HG03045 (cell line): ENCODE data around the gene ENGASE.

Source experiments
- ATAC-seq: cut with Tn5 transposase; IDR thresholded peaks from one replicate; pipeline ENCODE4 v1.9.1; 2021; ENCODE audit warnings: mild to moderate bottlenecking, moderate library complexity; ENCODE audit not compliant: unreplicated experiment

The ENGASE gene

GRCh38 chr17:79113699-79114457 lies 39.3 kb downstream of the ENGASE start:
- no peak for ATAC-seq

- no peak for ATAC-seq
Measured at GRCh38 chr17:79114458-79115301, 40.1 kb downstream of the ENGASE start.

DNA sequence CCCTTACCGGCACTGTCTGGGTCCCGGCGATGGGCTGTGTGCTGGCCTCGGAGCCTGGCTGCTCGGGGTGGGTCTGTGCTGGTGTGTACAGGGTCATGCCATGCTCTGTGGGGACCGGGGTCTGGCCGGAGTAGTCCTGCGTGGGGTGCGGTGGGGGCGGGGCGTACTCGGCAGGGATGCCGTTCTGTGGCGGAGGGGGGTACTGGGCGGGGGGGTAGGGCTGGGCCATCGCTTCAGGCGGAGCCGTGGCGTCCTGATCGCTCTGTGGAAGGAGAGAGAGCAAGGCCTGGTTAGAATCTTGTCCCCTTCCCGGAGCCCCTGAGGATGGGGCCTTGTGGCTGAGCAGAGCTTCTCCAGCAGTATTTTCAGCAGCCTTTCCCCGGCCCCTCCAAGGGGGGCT lies 40.9 kb downstream of the ENGASE start:
- no peak for ATAC-seq

- ATAC-seq: no peak
Measured at GRCh38 chr17:79116575-79117368, 42.1 kb downstream of the ENGASE start.

GRCh38 chr17:79117905-79118487 lies 43.4 kb downstream of the ENGASE start:
- no peak for ATAC-seq

- ATAC-seq: no peak
Measured at GRCh38 chr17:79118924-79119323, 44.3 kb downstream of the ENGASE start.

DNA sequence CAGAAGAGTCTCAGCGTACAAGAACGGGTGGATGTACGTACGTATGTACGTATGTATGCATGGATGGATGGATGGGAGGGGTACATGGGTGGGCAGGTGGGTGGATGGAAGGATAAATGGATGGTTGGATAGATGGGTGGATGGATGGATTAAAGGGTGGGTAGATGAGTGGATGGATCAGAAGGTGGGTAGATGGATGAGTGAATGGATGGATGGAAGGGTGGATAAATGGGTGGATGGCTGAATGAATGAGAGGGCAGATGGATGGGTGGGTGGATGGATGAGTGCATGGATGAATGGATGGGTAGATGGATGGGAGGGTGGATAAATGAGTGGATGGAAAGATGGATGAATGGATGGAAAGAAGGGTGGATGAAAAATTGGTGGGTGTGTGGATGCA lies 45.6 kb downstream of the ENGASE start:
- no peak for ATAC-seq

DNA sequence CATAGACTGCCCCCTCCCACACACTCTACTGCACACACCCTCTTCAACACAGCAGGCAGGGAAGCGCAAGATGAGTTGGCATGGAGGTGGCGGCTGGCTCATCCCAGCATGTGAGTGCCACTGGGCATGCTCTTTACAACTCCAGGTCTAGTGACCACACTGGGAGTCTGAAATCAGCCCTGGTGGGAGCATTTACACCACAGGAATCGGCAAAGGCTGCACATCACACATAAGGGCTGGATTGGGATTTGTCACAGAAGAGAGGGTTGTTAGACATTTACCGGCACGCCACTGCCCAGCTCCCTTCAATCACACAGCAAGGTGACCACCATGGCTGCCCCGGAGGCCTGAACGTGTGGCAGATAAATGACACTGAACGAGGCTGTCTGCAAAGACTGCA lies 49.4 kb downstream of the ENGASE start:
- no peak for ATAC-seq

DNA sequence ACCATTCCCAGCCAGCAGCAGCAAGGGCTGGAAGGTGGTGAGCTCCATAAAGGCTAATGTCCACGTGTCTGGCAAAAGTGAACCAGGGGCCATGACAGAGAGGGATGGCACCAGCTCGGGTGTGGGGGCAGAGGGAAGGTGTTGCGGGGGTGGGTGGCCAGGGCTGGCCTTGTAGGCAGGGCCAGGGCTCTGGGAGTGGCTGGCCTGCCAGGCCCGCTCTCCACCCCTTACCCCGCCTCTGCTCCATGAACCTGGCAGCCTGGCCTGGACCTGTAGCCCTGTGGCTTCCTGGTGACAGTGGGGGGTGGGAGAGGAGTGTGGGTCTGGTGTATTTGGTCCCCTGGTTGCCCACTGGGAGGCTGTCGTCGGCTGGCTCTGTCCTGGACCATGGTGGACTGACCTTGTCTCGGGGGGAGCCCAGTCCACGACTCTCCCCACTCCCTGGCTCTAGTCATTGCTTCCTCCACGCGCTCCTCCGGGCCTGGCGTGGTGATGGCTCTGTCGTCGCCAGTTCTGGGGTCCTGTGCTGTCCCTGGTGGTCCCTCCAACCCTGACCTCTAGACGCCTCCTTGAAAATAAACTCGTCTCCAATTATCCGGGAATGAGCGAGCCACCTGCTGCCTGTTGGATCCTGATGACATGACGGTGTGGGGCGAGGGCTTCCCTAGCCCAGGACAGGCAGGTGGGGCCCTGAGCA lies 50.0 kb downstream of the ENGASE start:
- ATAC-seq: no peak

DNA sequence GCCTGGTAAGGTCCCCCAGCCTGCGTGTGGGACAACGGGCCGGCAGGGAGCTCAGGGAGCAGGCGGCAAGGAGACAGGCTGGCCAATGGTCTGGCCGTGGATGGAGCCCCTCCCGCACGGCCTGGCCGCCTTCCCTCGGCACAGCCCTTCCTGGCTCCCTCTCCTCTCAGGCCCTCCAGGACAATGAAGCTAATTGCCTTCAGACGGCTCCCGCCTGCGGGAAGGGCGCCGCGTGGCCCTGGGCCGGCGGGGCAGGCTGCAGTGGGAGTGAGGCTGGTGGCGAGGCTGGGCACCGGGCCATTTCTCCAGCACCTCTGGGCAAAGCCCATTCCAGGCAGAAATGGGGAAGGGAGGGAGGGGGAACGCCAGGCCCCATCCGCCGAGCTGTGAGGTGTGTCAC lies 50.9 kb downstream of the ENGASE start:
- no peak for ATAC-seq

GRCh38 chr17:79126139-79126538 lies 51.5 kb downstream of the ENGASE start:
- no peak for ATAC-seq

DNA sequence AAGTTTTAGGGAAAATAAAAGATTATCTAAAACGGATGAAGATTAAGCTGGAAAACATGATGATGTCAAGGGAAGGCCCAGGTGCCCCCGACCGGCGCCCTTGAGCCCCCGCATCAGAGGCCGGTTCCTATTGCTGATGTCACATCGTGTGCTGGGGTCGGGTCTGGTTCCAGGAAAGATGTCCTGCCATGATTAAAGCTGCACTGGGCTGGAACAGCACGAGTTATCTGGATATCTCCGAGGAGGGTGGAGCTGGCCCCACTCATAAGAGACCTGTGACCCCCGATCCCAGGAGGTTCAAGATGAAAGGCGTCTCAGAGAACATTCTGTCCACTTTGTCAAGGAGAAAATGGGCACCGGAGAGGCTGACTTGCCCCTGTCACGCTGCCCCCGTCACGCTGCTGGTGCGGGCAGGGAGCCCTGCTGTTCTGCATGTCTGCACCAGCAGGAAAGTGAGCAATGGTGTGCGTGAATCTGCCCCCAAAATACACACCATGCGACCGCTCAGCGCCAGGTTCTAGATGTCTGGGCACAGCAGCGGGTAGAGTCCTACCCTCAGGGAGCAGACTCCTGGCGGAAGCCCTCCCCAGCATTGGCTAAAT lies 53.0 kb downstream of the ENGASE start:
- no peak for ATAC-seq

GRCh38 chr17:79129523-79129922 lies 54.9 kb downstream of the ENGASE start:
- ATAC-seq: no peak

- ATAC-seq: no peak
Measured at GRCh38 chr17:79130536-79131273, 56.1 kb downstream of the ENGASE start.

DNA sequence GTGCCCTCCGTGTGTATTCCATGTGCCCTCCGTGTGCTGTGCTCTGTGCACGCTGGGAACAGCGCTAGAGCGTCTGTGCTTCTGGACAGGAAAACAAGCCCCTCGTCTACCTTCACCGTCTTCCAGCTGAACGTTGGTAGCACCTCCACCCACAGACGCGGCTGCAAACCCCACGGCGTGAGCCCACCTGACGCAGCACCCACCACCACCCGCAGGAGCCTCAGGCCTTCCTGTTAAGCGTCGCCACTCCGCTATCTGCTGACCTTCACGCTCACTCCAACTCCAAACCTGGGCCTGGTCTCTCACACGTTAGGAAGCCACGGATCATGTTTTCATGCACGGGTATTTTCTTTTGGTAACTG lies 56.6 kb downstream of the ENGASE start:
- no peak for ATAC-seq

GRCh38 chr17:79131701-79132100 lies 57.1 kb downstream of the ENGASE start:
- ATAC-seq: no peak

- no peak for ATAC-seq
Measured at GRCh38 chr17:79132271-79133064, 57.8 kb downstream of the ENGASE start.

DNA sequence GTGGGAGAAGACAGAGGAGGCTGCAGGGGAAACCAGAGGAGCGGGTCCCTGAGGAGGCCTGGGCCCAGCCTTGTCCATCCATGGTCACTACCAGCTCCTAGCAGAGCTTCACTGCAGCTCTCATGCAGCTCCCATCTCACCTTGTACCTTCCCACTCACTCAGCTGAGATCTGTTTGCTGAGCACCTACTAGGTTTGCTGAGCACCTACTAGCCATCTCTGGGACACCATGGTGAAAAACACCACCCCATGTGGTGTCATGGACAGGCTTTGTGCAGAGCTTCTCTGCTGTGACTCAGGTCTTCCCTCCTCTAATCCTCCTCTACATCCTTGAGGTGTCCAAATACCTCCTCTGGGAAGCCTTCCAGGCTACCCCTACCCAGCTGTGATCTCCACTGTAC lies 58.6 kb downstream of the ENGASE start:
- no peak for ATAC-seq

- ATAC-seq: no peak
Measured at GRCh38 chr17:79133985-79134384, 59.4 kb downstream of the ENGASE start.
